H9 (cell line): Measurements from ENCODE around the gene RIGI. TPM values are rescaled to one million over a fixed set of nuclear protein-coding genes. Genes with fewer than 3 reads are reported as not detected.
A peak's percentile ranks its signal among the peaks of the same experiment; 100 is the strongest.

ENCODE experiments used
- DNase-seq: peaks from one replicate; pipeline ENCODE4 v3.0.0-alpha.2; 2017
- H2AFZ ChIP-seq: one replicate; pipeline ENCODE4 v1.6.1; 2013; ENCODE audit warnings: mild to moderate bottlenecking, low read length, control low read depth, moderate library complexity
- H2AK5ac ChIP-seq: 2 replicates; pipeline ENCODE4 v1.6.1; 2013; ENCODE audit warnings: low read length, control low read depth, mixed read lengths; ENCODE audit not compliant: insufficient read length
- H2BK120ac ChIP-seq: one replicate; pipeline ENCODE4 v1.6.1; 2013; ENCODE audit warnings: low read depth, mild to moderate bottlenecking, low read length, control low read depth, inconsistent platforms; ENCODE audit not compliant: poor library complexity, severe bottlenecking
- H2BK12ac ChIP-seq: 2 replicates; pipeline ENCODE4 v1.6.1; 2013; ENCODE audit warnings: low read length, control low read depth, mixed read lengths, low read depth; ENCODE audit not compliant: insufficient read length
- H2BK15ac ChIP-seq: 2 replicates; pipeline ENCODE4 v1.6.1; 2013; ENCODE audit warnings: low read depth, low read length, control low read depth
- H2BK20ac ChIP-seq: one replicate; pipeline ENCODE4 v1.6.1; 2013; ENCODE audit warnings: low read depth, mild to moderate bottlenecking, low read length, control low read depth, inconsistent platforms; ENCODE audit not compliant: poor library complexity, severe bottlenecking
- H2BK5ac ChIP-seq: 2 replicates; pipeline ENCODE4 v1.6.1; 2013; ENCODE audit warnings: low read length, control low read depth, mixed read lengths; ENCODE audit not compliant: insufficient read length
- H3K14ac ChIP-seq: 2 replicates; pipeline ENCODE4 v1.6.1; 2013; ENCODE audit warnings: low read length, control low read depth; ENCODE audit not compliant: insufficient read depth
- H3K18ac ChIP-seq: 2 replicates; pipeline ENCODE4 v1.6.1; 2013; ENCODE audit warnings: low read depth, mild to moderate bottlenecking, mixed read lengths, low read length, control low read depth; ENCODE audit not compliant: insufficient read length
- H3K23ac ChIP-seq: 2 replicates; pipeline ENCODE4 v1.6.1; 2013; ENCODE audit warnings: low read length, control low read depth, mixed read lengths, low read depth; ENCODE audit not compliant: insufficient read length
- H3K23me2 ChIP-seq: 2 replicates; pipeline ENCODE4 v1.6.1; 2013; ENCODE audit warnings: low read depth, mild to moderate bottlenecking, mixed read lengths, low read length, control low read depth; ENCODE audit not compliant: insufficient read length, poor library complexity, severe bottlenecking
- H3K27ac ChIP-seq: 2 replicates; pipeline ENCODE4 v1.5.1; 2013; ENCODE audit warnings: low read length, control low read depth, mixed read lengths, low read depth; ENCODE audit not compliant: insufficient read length
- H3K27me3 ChIP-seq: 2 replicates; pipeline ENCODE4 v1.6.1; 2013; ENCODE audit warnings: low read length, control low read depth, inconsistent platforms; ENCODE audit not compliant: insufficient read depth
- H3K4ac ChIP-seq: 2 replicates; pipeline ENCODE4 v1.6.1; 2013; ENCODE audit warnings: low read depth, mild to moderate bottlenecking, control low read depth, inconsistent platforms, low read length, moderate library complexity
- H3K4me1 ChIP-seq: 2 replicates; pipeline ENCODE4 v1.6.1; 2013; ENCODE audit warnings: low read length, control low read depth, inconsistent platforms; ENCODE audit not compliant: insufficient read depth
- H3K4me2 ChIP-seq: 2 replicates; pipeline ENCODE4 v1.6.1; 2013; ENCODE audit warnings: low read length, control low read depth, mixed read lengths; ENCODE audit not compliant: insufficient read length, insufficient read depth
- H3K56ac ChIP-seq: 2 replicates; pipeline ENCODE4 v1.6.1; 2013; ENCODE audit warnings: low read depth, mild to moderate bottlenecking, mixed read lengths, low read length, control low read depth; ENCODE audit not compliant: insufficient read length
- H3K79me1 ChIP-seq: 2 replicates; pipeline ENCODE4 v1.6.1; 2013; ENCODE audit warnings: low read depth, mild to moderate bottlenecking, moderate library complexity, low read length, control low read depth, inconsistent platforms; ENCODE audit not compliant: insufficient read depth, poor library complexity, severe bottlenecking
- H3K79me2 ChIP-seq: 2 replicates; pipeline ENCODE4 v1.6.1; 2013; ENCODE audit warnings: low read length, control low read depth, inconsistent platforms; ENCODE audit not compliant: insufficient read depth
- H3K9ac ChIP-seq: 2 replicates; pipeline ENCODE4 v1.6.1; 2013; ENCODE audit warnings: low read length, control low read depth, mixed read lengths; ENCODE audit not compliant: insufficient read length; ENCODE audit errors: extremely low read depth
- H3K9me3 ChIP-seq: one replicate; pipeline ENCODE4 v1.6.1; 2013; ENCODE audit warnings: low read depth, low read length, inconsistent platforms; ENCODE audit not compliant: control insufficient read depth
- H3T11ph ChIP-seq: one replicate; pipeline ENCODE4 v1.6.1; 2013; ENCODE audit warnings: mild to moderate bottlenecking, low read length, control low read depth, inconsistent platforms
- H4K20me1 ChIP-seq: one replicate; pipeline ENCODE4 v1.6.1; 2013; ENCODE audit not compliant: control insufficient read depth, insufficient read length, insufficient read depth
- H4K5ac ChIP-seq: 2 replicates; pipeline ENCODE4 v1.6.1; 2013; ENCODE audit warnings: low read depth, mild to moderate bottlenecking, mixed read lengths, low read length, control low read depth; ENCODE audit not compliant: insufficient read length
- H4K8ac ChIP-seq: replicated peaks from 2 replicates; pipeline ENCODE4 v1.6.1; 2013; ENCODE audit warnings: low read length, control low read depth, mixed read lengths, low read depth; ENCODE audit not compliant: insufficient read length
- H4K91ac ChIP-seq: 2 replicates; pipeline ENCODE4 v1.6.1; 2013; ENCODE audit warnings: low read depth, mild to moderate bottlenecking, moderate library complexity, mixed read lengths, low read length, control low read depth; ENCODE audit not compliant: insufficient read length
- H3K27ac Mint-ChIP-seq, 3 experiments: 2 replicates in 2 of 3; 3 replicates in 1 of 3; pipeline ENCODE4 v1.8.0; 2020 to 2021; ENCODE audit warnings: mixed read lengths in 3 of 3, mild to moderate bottlenecking in 1 of 3, moderate library complexity in 1 of 3
- H3K27me3 Mint-ChIP-seq: 2 replicates; pipeline ENCODE4 v1.8.0; 2021; ENCODE audit warnings: low read depth, mild to moderate bottlenecking, moderate library complexity, mixed read lengths
- H3K36me3 Mint-ChIP-seq, 3 experiments: 2 replicates in 2 of 3; 3 replicates in 1 of 3; pipeline ENCODE4 v1.8.0; 2020 to 2021; ENCODE audit warnings: low read depth in 3 of 3, mixed read lengths in 3 of 3; ENCODE audit not compliant: insufficient read depth in 1 of 3
- H3K4me1 Mint-ChIP-seq, 2 experiments: 2 replicates each; pipeline ENCODE4 v1.8.0; 2020; ENCODE audit warnings: mixed read lengths in 2 of 2
- H3K4me3 Mint-ChIP-seq, 2 experiments: 2 replicates in 1 of 2; 3 replicates in 1 of 2; pipeline ENCODE4 v1.8.0; 2020 to 2021; ENCODE audit warnings: mild to moderate bottlenecking in 2 of 2, mixed read lengths in 2 of 2, moderate library complexity in 1 of 2
- H3K9me3 Mint-ChIP-seq, 2 experiments: 2 replicates in 1 of 2; 3 replicates in 1 of 2; pipeline ENCODE4 v1.8.0; 2020; ENCODE audit warnings: mild to moderate bottlenecking in 2 of 2, mixed read lengths in 2 of 2, moderate library complexity in 1 of 2
- CTCF ChIP-seq: fragments of 200-600 bp; sonication (generic); conservative IDR thresholded peaks from 3 replicates; pipeline ENCODE4 v1.8.0; 2021; ENCODE audit warnings: antibody characterized with exemption, mild to moderate bottlenecking
- WGBS: extraction: QIAGEN DNeasy Blood & Tissue Kit; methylation state at CpG from one replicate; pipeline ENCODE4 v1.1.7; 2013; ENCODE audit warnings: missing lambda C conversion rate, low lambda C conversion rate, mixed read lengths; ENCODE audit not compliant: insufficient read length; ENCODE audit errors: extremely low coverage; 5-methylcytosine and 5-hydroxymethylcytosine counted together
- total RNA-seq: library from RNA; stranded (reverse); gene quantifications from 2 replicates; pipeline ENCODE4 v1.2.1, GENCODE V29; 2021

Gene RIGI
- total RNA-seq, 1 experiment from 2014 or later = 4.1 TPM

- H3K9me3 Mint-ChIP-seq = peaks cover 0 to 3% of the 10 kb centered on the region in 2 experiments; a peak in 3 of 5 replicates
- no peak overlapping the region for H3K23ac ChIP-seq
- no peak overlapping the region for H4K8ac ChIP-seq
- H3K27ac ChIP-seq = no peak overlapping the region
- H3K4me1 ChIP-seq = no peaks in the 10 kb centered on the region
- no peaks in the 10 kb centered on the region for H4K20me1 ChIP-seq
- no peaks in the 10 kb centered on the region for H3K27me3 ChIP-seq
- no peak overlapping the region for H4K5ac ChIP-seq
- H3K14ac ChIP-seq = no peak overlapping the region
- no peak overlapping the region for H4K91ac ChIP-seq
- H2AFZ ChIP-seq = no peak overlapping the region
- no peaks in the 10 kb centered on the region for H3K79me2 ChIP-seq
- H3T11ph ChIP-seq = no peak overlapping the region
- no peak for TF ChIP-seq CTCF
- no peak overlapping the region for H3K56ac ChIP-seq
- no peak overlapping the region for H3K4me3 Mint-ChIP-seq
- peaks cover 9 to 18% (median 15%) of the 10 kb centered on the region in 3 experiments for H3K36me3 Mint-ChIP-seq
- no peaks in the 10 kb centered on the region for H3K27me3 Mint-ChIP-seq
- no peak overlapping the region for H3K9ac ChIP-seq
- H2BK15ac ChIP-seq = no peak overlapping the region
- H3K23me2 ChIP-seq = no peaks in the 10 kb centered on the region
- no peak overlapping the region for H2BK20ac ChIP-seq
- H3K9me3 ChIP-seq = no peaks in the 10 kb centered on the region
- H2BK120ac ChIP-seq = no peak overlapping the region
- no peaks in the 10 kb centered on the region for H3K79me1 ChIP-seq
- no peak overlapping the region for H3K4me2 ChIP-seq
- H3K4me1 Mint-ChIP-seq = peaks cover 11 to 13% of the 10 kb centered on the region in 2 experiments; a peak in 3 of 4 replicates
- no peak overlapping the region for H2BK5ac ChIP-seq
- H3K18ac ChIP-seq = no peak overlapping the region
- no peak overlapping the region for H2AK5ac ChIP-seq
- no peak for DNase-seq
- no peak overlapping the region for H3K4ac ChIP-seq
- H3K27ac Mint-ChIP-seq = peak overlapping the region in 2 of 3 experiments; percentile 54 to 80; a peak in 2 of 7 replicates
- H2BK12ac ChIP-seq = no peak overlapping the region
- WGBS = no CpG with 5 or more reads among the region's 4 CpGs
Measured at GRCh38 chr9:32502464-32502863, 23.5 kb downstream of the RIGI start.
